NCI-H460 (cell line): Measurements from ENCODE around the gene C1orf185. TPM values are rescaled to one million over a fixed set of nuclear protein-coding genes. Genes with fewer than 3 reads are reported as not detected.
"Not testable (repeated sequence)": the region's sequence is repeated elsewhere in the genome, so short reads cannot be mapped to it uniquely, and the experiment has no call there.

ENCODE experiments used
- DNase-seq: peaks from one replicate; pipeline ENCODE4 v3.0.0-alpha.2; 2016; ENCODE audit warnings: low read depth; ENCODE audit errors: extremely low read depth
- total RNA-seq: library from RNA; depleted of rRNA; stranded (reverse); fragments of >200 nt; shearing (Covaris generic); gene quantifications from 2 replicates; pipeline ENCODE4 v1.2.3, GENCODE V29; 2014

The C1orf185 gene
- total RNA-seq, 1 experiment from 2014 or later: not detected

GRCh38 chr1:51131185-51131584 is 29.2 kb downstream of the C1orf185 start:
- DNase-seq: no peak

- no peak for DNase-seq
These were observed 31.0 kb downstream of the C1orf185 start for GRCh38 chr1:51133045-51133444.

- not testable (repeated sequence) for DNase-seq
These were observed 35.7 kb downstream of the C1orf185 start for GRCh38 chr1:51137696-51138095.

GRCh38 chr1:51139474-51139873 is 37.4 kb downstream of the C1orf185 start:
- no peak for DNase-seq

GRCh38 chr1:51147394-51147793 is 45.4 kb downstream of the C1orf185 start:
- no peak for DNase-seq

GRCh38 chr1:51154776-51155175 is 52.7 kb downstream of the C1orf185 start:
- DNase-seq: no peak

GRCh38 chr1:51156752-51157151 is 54.7 kb downstream of the C1orf185 start:
- no peak for DNase-seq

GRCh38 chr1:51157395-51157794 is 55.4 kb downstream of the C1orf185 start:
- no peak for DNase-seq

GRCh38 chr1:51158263-51158662 is 56.2 kb downstream of the C1orf185 start:
- no peak for DNase-seq

- DNase-seq: not testable (repeated sequence)
These were observed 60.5 kb downstream of the C1orf185 start for GRCh38 chr1:51162560-51162959.

- no peak for DNase-seq
These were observed 63.5 kb downstream of the C1orf185 start for GRCh38 chr1:51165540-51165939.

GRCh38 chr1:51168266-51168845 is 66.3 kb downstream of the C1orf185 start:
- no peak for DNase-seq

GRCh38 chr1:51168936-51169335 is 66.9 kb downstream of the C1orf185 start:
- DNase-seq: no peak

GRCh38 chr1:51170342-51170741 is 68.3 kb downstream of the C1orf185 start:
- DNase-seq: peak; percentile 33

- no peak for DNase-seq
These were observed 70.8 kb downstream of the C1orf185 start for GRCh38 chr1:51172811-51173210.

- DNase-seq: no peak
These were observed 73.2 kb downstream of the C1orf185 start for GRCh38 chr1:51175278-51175677.

- not testable (repeated sequence) for DNase-seq
These were observed 76.0 kb downstream of the C1orf185 start for GRCh38 chr1:51177988-51178387.

- no peak for DNase-seq
These were observed 86.2 kb downstream of the C1orf185 start for GRCh38 chr1:51188230-51188629.

GRCh38 chr1:51189421-51190073 is 87.5 kb downstream of the C1orf185 start:
- peak; percentile 34 for DNase-seq

- DNase-seq: no peak
These were observed 88.9 kb downstream of the C1orf185 start for GRCh38 chr1:51190961-51191360.

GRCh38 chr1:51192213-51192843 is 90.3 kb downstream of the C1orf185 start:
- peak; percentile 54 for DNase-seq

GRCh38 chr1:51193564-51193963 is 91.5 kb downstream of the C1orf185 start:
- DNase-seq: no peak
